Urinary bladder (tissue), 4 donors: ENCODE measurements around the gene COL9A3. TPM values are rescaled to one million over a fixed set of nuclear protein-coding genes. Genes with fewer than 3 reads are reported as not detected.

Experiments
- DNase-seq: peaks from one replicate; pipeline ENCODE4 v3.0.0-alpha.2; 2015; ENCODE audit errors: extremely low spot score
- H3K27ac ChIP-seq: one replicate; pipeline ENCODE4 v1.5.1; 2013; ENCODE audit warnings: low read depth, mild to moderate bottlenecking, moderate library complexity
- H3K36me3 ChIP-seq: one replicate; pipeline ENCODE4 v1.6.1; 2013; ENCODE audit warnings: mild to moderate bottlenecking, moderate library complexity; ENCODE audit not compliant: insufficient read depth
- H3K4me1 ChIP-seq: one replicate; pipeline ENCODE4 v1.6.1; 2013; ENCODE audit warnings: mild to moderate bottlenecking, moderate library complexity; ENCODE audit not compliant: insufficient read depth
- H3K4me3 ChIP-seq: one replicate; pipeline ENCODE4 v1.5.1; 2013; ENCODE audit warnings: low read depth, low read length
- WGBS: extraction: QIAGEN DNeasy Blood & Tissue Kit; methylation state at CpG from one replicate; pipeline ENCODE4 v1.1.7; 2013; 5-methylcytosine and 5-hydroxymethylcytosine counted together
- polyA plus RNA-seq: library from polyadenylated mRNA; stranded (reverse); fragments of 200-250 nt; gene quantifications from one replicate; pipeline ENCODE4 v1.2.3, GENCODE V29; 2013
- total RNA-seq: library from RNA; depleted of rRNA; stranded (reverse); fragments of >200 nt; gene quantifications from one replicate; pipeline ENCODE4 v1.2.3, GENCODE V29; 2014
- donor health status: healthy with polysubstance abuse.
- donor health status: healthy.

Gene COL9A3
- total and polyA plus RNA-seq, 2 donors = 9.8 to 101 TPM

- Histone ChIP-seq H3K4me3 (no peak overlapping the region), H3K36me3 (no peaks in the 10 kb centered on the region), H3K27ac (no peak overlapping the region), H3K4me1 (no peaks in the 10 kb centered on the region)
- no peak for DNase-seq
- WGBS = 86% methylated on average over 10 of the region's 10 CpGs
Observed at GRCh38 chr20:62831361-62831788, 14.5 kb downstream of the COL9A3 start.

GRCh38 chr20:62831854-62832211 lies 15.0 kb downstream of the COL9A3 start:
- 57% methylated on average over 10 of the region's 10 CpGs for WGBS

GRCh38 chr20:62832212-62832922 lies 15.5 kb downstream of the COL9A3 start:
- H3K27ac ChIP-seq = no peak overlapping the region
- H3K4me1 ChIP-seq = no peaks in the 10 kb centered on the region
- WGBS = 23% methylated on average over 22 of the region's 22 CpGs
- no peak for DNase-seq
- H3K36me3 ChIP-seq = no peaks in the 10 kb centered on the region
- H3K4me3 ChIP-seq = no peak overlapping the region

More at GRCh38 chr20:62831854-62832211, 15.0 kb downstream of the COL9A3 start:
- Histone ChIP-seq H3K4me3 (no peak overlapping the region), H3K4me1 (no peaks in the 10 kb centered on the region), H3K27ac (no peak overlapping the region), H3K36me3 (no peaks in the 10 kb centered on the region)
- no peak for DNase-seq

GRCh38 chr20:62832951-62833391 lies 16.1 kb downstream of the COL9A3 start:
- H3K4me3 ChIP-seq = no peak overlapping the region
- no peak for DNase-seq
- H3K4me1 ChIP-seq = no peaks in the 10 kb centered on the region
- no peaks in the 10 kb centered on the region for H3K36me3 ChIP-seq
- WGBS = 59% methylated on average over 14 of the region's 14 CpGs
- no peak overlapping the region for H3K27ac ChIP-seq

- 83% methylated on average over 24 of the region's 24 CpGs for WGBS
- no peak for DNase-seq
- Histone ChIP-seq H3K4me1 (no peaks in the 10 kb centered on the region), H3K27ac (no peak overlapping the region), H3K36me3 (no peaks in the 10 kb centered on the region), H3K4me3 (no peak overlapping the region)
Observed at GRCh38 chr20:62834967-62835730, 18.3 kb downstream of the COL9A3 start.

GRCh38 chr20:62835931-62836861 lies 19.3 kb downstream of the COL9A3 start:
- 78% methylated on average over 52 of the region's 52 CpGs for WGBS
- Histone ChIP-seq H3K4me3 (no peak overlapping the region), H3K36me3 (no peaks in the 10 kb centered on the region)

GRCh38 chr20:62836967-62837490 lies 20.2 kb downstream of the COL9A3 start:
- no peak overlapping the region for H3K4me3 ChIP-seq
- H3K27ac ChIP-seq = no peak overlapping the region
- H3K4me1 ChIP-seq = no peaks in the 10 kb centered on the region
- no peaks in the 10 kb centered on the region for H3K36me3 ChIP-seq
- DNase-seq = no peak
- 91% methylated on average over 19 of the region's 19 CpGs for WGBS

More at GRCh38 chr20:62835931-62836861, 19.3 kb downstream of the COL9A3 start:
- no peak for DNase-seq
- no peak overlapping the region for H3K27ac ChIP-seq
- H3K4me1 ChIP-seq = no peaks in the 10 kb centered on the region

GRCh38 chr20:62837790-62838127 lies 20.9 kb downstream of the COL9A3 start:
- no peak for DNase-seq
- Histone ChIP-seq H3K27ac (no peak overlapping the region), H3K4me3 (no peak overlapping the region), H3K36me3 (no peaks in the 10 kb centered on the region), H3K4me1 (no peaks in the 10 kb centered on the region)
- 80% methylated on average over 8 of the region's 8 CpGs for WGBS

- DNase-seq = no peak
- no peaks in the 10 kb centered on the region for H3K36me3 ChIP-seq
- H3K4me3 ChIP-seq = no peak overlapping the region
- no peak overlapping the region for H3K27ac ChIP-seq
- 76% methylated on average over 27 of the region's 27 CpGs for WGBS
- no peaks in the 10 kb centered on the region for H3K4me1 ChIP-seq
Observed at GRCh38 chr20:62838128-62838891, 21.5 kb downstream of the COL9A3 start.

GRCh38 chr20:62839261-62839660 lies 22.4 kb downstream of the COL9A3 start:
- WGBS = 93% methylated on average over 8 of the region's 8 CpGs
- H3K27ac ChIP-seq = no peak overlapping the region
- no peak for DNase-seq

GRCh38 chr20:62839816-62840215 lies 23.0 kb downstream of the COL9A3 start:
- Histone ChIP-seq H3K4me3 (no peak overlapping the region), H3K4me1 (no peaks in the 10 kb centered on the region), H3K27ac (no peak overlapping the region), H3K36me3 (no peaks in the 10 kb centered on the region)
- DNase-seq = no peak
- WGBS = 90% methylated on average over 11 of the region's 11 CpGs

More at GRCh38 chr20:62839261-62839660, 22.4 kb downstream of the COL9A3 start:
- Histone ChIP-seq H3K4me1 (no peaks in the 10 kb centered on the region), H3K36me3 (no peaks in the 10 kb centered on the region), H3K4me3 (no peak overlapping the region)

- no peak for DNase-seq
- Histone ChIP-seq H3K27ac (no peak overlapping the region), H3K4me1 (no peaks in the 10 kb centered on the region), H3K4me3 (no peak overlapping the region), H3K36me3 (no peaks in the 10 kb centered on the region)
- WGBS = 58% methylated on average over 45 of the region's 45 CpGs
Observed at GRCh38 chr20:62840244-62841197, 23.7 kb downstream of the COL9A3 start.
